H9 (cell line): ENCODE data around the gene ATP6V0A4. TPM values are rescaled to one million over a fixed set of nuclear protein-coding genes. Genes with fewer than 3 reads are reported as not detected.
"Not testable (repeated sequence)": the region's sequence is repeated elsewhere in the genome, so short reads cannot be mapped to it uniquely, and the experiment has no call there.

Experiments used
- DNase-seq: peaks from one replicate; pipeline ENCODE4 v3.0.0-alpha.2; 2017
- H2AFZ ChIP-seq: one replicate; pipeline ENCODE4 v1.6.1; 2013; ENCODE audit warnings: mild to moderate bottlenecking, low read length, control low read depth, moderate library complexity
- H2AK5ac ChIP-seq: 2 replicates; pipeline ENCODE4 v1.6.1; 2013; ENCODE audit warnings: low read length, control low read depth, mixed read lengths; ENCODE audit not compliant: insufficient read length
- H2BK120ac ChIP-seq: one replicate; pipeline ENCODE4 v1.6.1; 2013; ENCODE audit warnings: low read depth, mild to moderate bottlenecking, low read length, control low read depth, inconsistent platforms; ENCODE audit not compliant: poor library complexity, severe bottlenecking
- H2BK12ac ChIP-seq: 2 replicates; pipeline ENCODE4 v1.6.1; 2013; ENCODE audit warnings: low read length, control low read depth, mixed read lengths, low read depth; ENCODE audit not compliant: insufficient read length
- H2BK15ac ChIP-seq: 2 replicates; pipeline ENCODE4 v1.6.1; 2013; ENCODE audit warnings: low read depth, low read length, control low read depth
- H2BK20ac ChIP-seq: one replicate; pipeline ENCODE4 v1.6.1; 2013; ENCODE audit warnings: low read depth, mild to moderate bottlenecking, low read length, control low read depth, inconsistent platforms; ENCODE audit not compliant: poor library complexity, severe bottlenecking
- H2BK5ac ChIP-seq: 2 replicates; pipeline ENCODE4 v1.6.1; 2013; ENCODE audit warnings: low read length, control low read depth, mixed read lengths; ENCODE audit not compliant: insufficient read length
- H3K14ac ChIP-seq: 2 replicates; pipeline ENCODE4 v1.6.1; 2013; ENCODE audit warnings: low read length, control low read depth; ENCODE audit not compliant: insufficient read depth
- H3K18ac ChIP-seq: 2 replicates; pipeline ENCODE4 v1.6.1; 2013; ENCODE audit warnings: low read depth, mild to moderate bottlenecking, mixed read lengths, low read length, control low read depth; ENCODE audit not compliant: insufficient read length
- H3K23ac ChIP-seq: 2 replicates; pipeline ENCODE4 v1.6.1; 2013; ENCODE audit warnings: low read length, control low read depth, mixed read lengths, low read depth; ENCODE audit not compliant: insufficient read length
- H3K23me2 ChIP-seq: 2 replicates; pipeline ENCODE4 v1.6.1; 2013; ENCODE audit warnings: low read depth, mild to moderate bottlenecking, mixed read lengths, low read length, control low read depth; ENCODE audit not compliant: insufficient read length, poor library complexity, severe bottlenecking
- H3K27ac ChIP-seq: 2 replicates; pipeline ENCODE4 v1.5.1; 2013; ENCODE audit warnings: low read length, control low read depth, mixed read lengths, low read depth; ENCODE audit not compliant: insufficient read length
- H3K27me3 ChIP-seq: 2 replicates; pipeline ENCODE4 v1.6.1; 2013; ENCODE audit warnings: low read length, control low read depth, inconsistent platforms; ENCODE audit not compliant: insufficient read depth
- H3K4ac ChIP-seq: 2 replicates; pipeline ENCODE4 v1.6.1; 2013; ENCODE audit warnings: low read depth, mild to moderate bottlenecking, control low read depth, inconsistent platforms, low read length, moderate library complexity
- H3K4me1 ChIP-seq: 2 replicates; pipeline ENCODE4 v1.6.1; 2013; ENCODE audit warnings: low read length, control low read depth, inconsistent platforms; ENCODE audit not compliant: insufficient read depth
- H3K4me2 ChIP-seq: 2 replicates; pipeline ENCODE4 v1.6.1; 2013; ENCODE audit warnings: low read length, control low read depth, mixed read lengths; ENCODE audit not compliant: insufficient read length, insufficient read depth
- H3K56ac ChIP-seq: 2 replicates; pipeline ENCODE4 v1.6.1; 2013; ENCODE audit warnings: low read depth, mild to moderate bottlenecking, mixed read lengths, low read length, control low read depth; ENCODE audit not compliant: insufficient read length
- H3K79me1 ChIP-seq: 2 replicates; pipeline ENCODE4 v1.6.1; 2013; ENCODE audit warnings: low read depth, mild to moderate bottlenecking, moderate library complexity, low read length, control low read depth, inconsistent platforms; ENCODE audit not compliant: insufficient read depth, poor library complexity, severe bottlenecking
- H3K79me2 ChIP-seq: 2 replicates; pipeline ENCODE4 v1.6.1; 2013; ENCODE audit warnings: low read length, control low read depth, inconsistent platforms; ENCODE audit not compliant: insufficient read depth
- H3K9ac ChIP-seq: 2 replicates; pipeline ENCODE4 v1.6.1; 2013; ENCODE audit warnings: low read length, control low read depth, mixed read lengths; ENCODE audit not compliant: insufficient read length; ENCODE audit errors: extremely low read depth
- H3K9me3 ChIP-seq: one replicate; pipeline ENCODE4 v1.6.1; 2013; ENCODE audit warnings: low read depth, low read length, inconsistent platforms; ENCODE audit not compliant: control insufficient read depth
- H3T11ph ChIP-seq: one replicate; pipeline ENCODE4 v1.6.1; 2013; ENCODE audit warnings: mild to moderate bottlenecking, low read length, control low read depth, inconsistent platforms
- H4K20me1 ChIP-seq: one replicate; pipeline ENCODE4 v1.6.1; 2013; ENCODE audit not compliant: control insufficient read depth, insufficient read length, insufficient read depth
- H4K5ac ChIP-seq: 2 replicates; pipeline ENCODE4 v1.6.1; 2013; ENCODE audit warnings: low read depth, mild to moderate bottlenecking, mixed read lengths, low read length, control low read depth; ENCODE audit not compliant: insufficient read length
- H4K8ac ChIP-seq: replicated peaks from 2 replicates; pipeline ENCODE4 v1.6.1; 2013; ENCODE audit warnings: low read length, control low read depth, mixed read lengths, low read depth; ENCODE audit not compliant: insufficient read length
- H4K91ac ChIP-seq: 2 replicates; pipeline ENCODE4 v1.6.1; 2013; ENCODE audit warnings: low read depth, mild to moderate bottlenecking, moderate library complexity, mixed read lengths, low read length, control low read depth; ENCODE audit not compliant: insufficient read length
- H3K27ac Mint-ChIP-seq, 3 experiments: 2 replicates in 2 of 3; 3 replicates in 1 of 3; pipeline ENCODE4 v1.8.0; 2020 to 2021; ENCODE audit warnings: mixed read lengths in 3 of 3, mild to moderate bottlenecking in 1 of 3, moderate library complexity in 1 of 3
- H3K27me3 Mint-ChIP-seq: 2 replicates; pipeline ENCODE4 v1.8.0; 2021; ENCODE audit warnings: low read depth, mild to moderate bottlenecking, moderate library complexity, mixed read lengths
- H3K36me3 Mint-ChIP-seq, 3 experiments: 2 replicates in 2 of 3; 3 replicates in 1 of 3; pipeline ENCODE4 v1.8.0; 2020 to 2021; ENCODE audit warnings: low read depth in 3 of 3, mixed read lengths in 3 of 3; ENCODE audit not compliant: insufficient read depth in 1 of 3
- H3K4me1 Mint-ChIP-seq, 2 experiments: 2 replicates each; pipeline ENCODE4 v1.8.0; 2020; ENCODE audit warnings: mixed read lengths in 2 of 2
- H3K4me3 Mint-ChIP-seq, 2 experiments: 2 replicates in 1 of 2; 3 replicates in 1 of 2; pipeline ENCODE4 v1.8.0; 2020 to 2021; ENCODE audit warnings: mild to moderate bottlenecking in 2 of 2, mixed read lengths in 2 of 2, moderate library complexity in 1 of 2
- H3K9me3 Mint-ChIP-seq, 2 experiments: 2 replicates in 1 of 2; 3 replicates in 1 of 2; pipeline ENCODE4 v1.8.0; 2020; ENCODE audit warnings: mild to moderate bottlenecking in 2 of 2, mixed read lengths in 2 of 2, moderate library complexity in 1 of 2
- WGBS: extraction: QIAGEN DNeasy Blood & Tissue Kit; methylation state at CpG from one replicate; pipeline ENCODE4 v1.1.7; 2013; ENCODE audit warnings: missing lambda C conversion rate, low lambda C conversion rate, mixed read lengths; ENCODE audit not compliant: insufficient read length; ENCODE audit errors: extremely low coverage; 5-methylcytosine and 5-hydroxymethylcytosine counted together
- total RNA-seq: library from RNA; stranded (reverse); gene quantifications from 2 replicates; pipeline ENCODE4 v1.2.1, GENCODE V29; 2021
- TF ChIP-seq, protein P1 (sequence below): fragments of 200-600 bp; sonication (generic); conservative IDR thresholded peaks from 3 replicates; pipeline ENCODE4 v1.8.0; 2021; ENCODE audit warnings: antibody characterized with exemption, mild to moderate bottlenecking

ATP6V0A4 gene
- total RNA-seq, 1 experiment from 2014 or later = 0.79 TPM

DNA sequence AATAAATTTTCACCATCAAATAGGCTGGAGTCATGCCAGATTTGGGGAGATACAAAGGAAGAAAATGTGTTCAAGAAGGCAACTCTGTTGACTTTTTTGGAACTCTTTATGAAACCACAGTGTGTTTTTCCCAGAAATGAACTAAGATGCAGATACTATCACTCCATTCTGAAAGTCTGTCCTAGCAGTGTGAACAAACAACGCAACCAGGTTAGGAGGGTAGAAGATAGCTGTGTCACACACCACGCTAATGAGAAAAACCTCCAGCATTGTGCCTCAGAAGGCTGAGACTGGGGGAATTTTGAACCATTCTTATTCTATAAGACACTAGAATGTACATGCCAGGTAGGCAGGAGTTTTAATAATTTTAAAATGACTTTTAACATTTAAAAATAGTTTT is 15.9 kb upstream of the ATP6V0A4 start:
- no peak overlapping the region for H3K9ac ChIP-seq
- H3T11ph ChIP-seq = no peak overlapping the region
- H3K9me3 ChIP-seq = no peaks in the 10 kb centered on the region
- no peaks in the 10 kb centered on the region for H3K4me1 ChIP-seq
- H3K4me3 Mint-ChIP-seq = no peak overlapping the region
- WGBS = no CpG with 5 or more reads among the region's 2 CpGs
- no peaks in the 10 kb centered on the region for H3K79me1 ChIP-seq
- no peaks in the 10 kb centered on the region for H3K9me3 Mint-ChIP-seq
- H3K27me3 ChIP-seq = no peaks in the 10 kb centered on the region
- no peaks in the 10 kb centered on the region; the same call in 1 of the 2 replicates for H3K27me3 Mint-ChIP-seq
- H2AFZ ChIP-seq = no peak overlapping the region
- H3K23me2 ChIP-seq = no peaks in the 10 kb centered on the region
- no peak overlapping the region for H3K56ac ChIP-seq
- H2BK120ac ChIP-seq = no peak overlapping the region
- no peak overlapping the region for H2BK12ac ChIP-seq
- H4K5ac ChIP-seq = no peak overlapping the region
- H3K27ac ChIP-seq = no peak overlapping the region
- no peak overlapping the region for H2BK20ac ChIP-seq
- H3K36me3 Mint-ChIP-seq = no peaks in the 10 kb centered on the region
- no peaks in the 10 kb centered on the region for H3K79me2 ChIP-seq
- no peak for DNase-seq
- no peak overlapping the region for H3K4me2 ChIP-seq
- H4K20me1 ChIP-seq = no peaks in the 10 kb centered on the region
- no peak overlapping the region for H2BK15ac ChIP-seq
- no peak overlapping the region for H3K27ac Mint-ChIP-seq
- no peak overlapping the region for H3K14ac ChIP-seq
- no peak overlapping the region for H2AK5ac ChIP-seq
- H3K4me1 Mint-ChIP-seq = no peaks in the 10 kb centered on the region
- no peak overlapping the region for H4K8ac ChIP-seq
- no peak overlapping the region for H3K18ac ChIP-seq
- no peak overlapping the region for H4K91ac ChIP-seq
- no peak overlapping the region for H3K4ac ChIP-seq
- no peak overlapping the region for H2BK5ac ChIP-seq
- TF ChIP-seq, protein P1, sequence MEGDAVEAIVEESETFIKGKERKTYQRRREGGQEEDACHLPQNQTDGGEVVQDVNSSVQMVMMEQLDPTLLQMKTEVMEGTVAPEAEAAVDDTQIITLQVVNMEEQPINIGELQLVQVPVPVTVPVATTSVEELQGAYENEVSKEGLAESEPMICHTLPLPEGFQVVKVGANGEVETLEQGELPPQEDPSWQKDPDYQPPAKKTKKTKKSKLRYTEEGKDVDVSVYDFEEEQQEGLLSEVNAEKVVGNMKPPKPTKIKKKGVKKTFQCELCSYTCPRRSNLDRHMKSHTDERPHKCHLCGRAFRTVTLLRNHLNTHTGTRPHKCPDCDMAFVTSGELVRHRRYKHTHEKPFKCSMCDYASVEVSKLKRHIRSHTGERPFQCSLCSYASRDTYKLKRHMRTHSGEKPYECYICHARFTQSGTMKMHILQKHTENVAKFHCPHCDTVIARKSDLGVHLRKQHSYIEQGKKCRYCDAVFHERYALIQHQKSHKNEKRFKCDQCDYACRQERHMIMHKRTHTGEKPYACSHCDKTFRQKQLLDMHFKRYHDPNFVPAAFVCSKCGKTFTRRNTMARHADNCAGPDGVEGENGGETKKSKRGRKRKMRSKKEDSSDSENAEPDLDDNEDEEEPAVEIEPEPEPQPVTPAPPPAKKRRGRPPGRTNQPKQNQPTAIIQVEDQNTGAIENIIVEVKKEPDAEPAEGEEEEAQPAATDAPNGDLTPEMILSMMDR = no peak
- H3K23ac ChIP-seq = no peak overlapping the region

DNA sequence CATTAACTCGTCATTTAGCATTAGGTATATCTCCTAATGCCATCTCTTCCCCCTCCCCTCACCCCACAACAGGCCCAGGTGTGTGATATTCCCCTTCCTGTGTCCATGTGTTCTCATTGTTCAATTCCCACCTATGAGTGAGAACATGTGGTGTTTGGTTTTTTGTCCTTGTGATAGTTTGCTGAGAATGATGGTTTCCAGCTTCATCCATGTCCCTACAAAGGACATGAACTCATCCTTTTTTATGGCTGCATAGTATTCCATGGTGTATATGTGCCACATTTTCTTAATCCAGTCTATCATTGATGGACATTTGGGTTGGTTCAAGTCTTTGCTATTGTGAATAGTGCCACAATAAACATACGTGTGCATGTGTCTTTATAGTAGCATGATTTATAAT is 13.3 kb upstream of the ATP6V0A4 start:
- H4K91ac ChIP-seq, H2BK120ac ChIP-seq, H3K4me3 Mint-ChIP-seq, H3K4me1 ChIP-seq, H3K9me3 ChIP-seq, H3K27me3 Mint-ChIP-seq, H3K9me3 Mint-ChIP-seq, H3K4me1 Mint-ChIP-seq, H3K23me2 ChIP-seq, H4K20me1 ChIP-seq, H3K18ac ChIP-seq, H2BK15ac ChIP-seq, H3K79me2 ChIP-seq, H4K5ac ChIP-seq, H3K27me3 ChIP-seq, H3K4me2 ChIP-seq, H3K56ac ChIP-seq, H3K27ac Mint-ChIP-seq, H3K4ac ChIP-seq, H2BK20ac ChIP-seq, H2BK12ac ChIP-seq, H3K9ac ChIP-seq, H3K79me1 ChIP-seq, H2AFZ ChIP-seq, H2AK5ac ChIP-seq, H3T11ph ChIP-seq, H3K27ac ChIP-seq, H3K14ac ChIP-seq, H2BK5ac ChIP-seq, H3K36me3 Mint-ChIP-seq, H3K23ac ChIP-seq, DNase-seq, H4K8ac ChIP-seq: not testable (repeated sequence)
- WGBS = no CpG with 5 or more reads among the region's 2 CpGs
